Tibial artery (tissue), 4 donors: Measurements from ENCODE around the gene MYOM1.

ENCODE experiments used
- DNase-seq, 2 donors: peaks; one replicate each; pipeline ENCODE4 v3.0.0-alpha.2; 2019
- H3K27ac ChIP-seq, 2 donors: fragments of 200-600 bp; sonication (generic) in 1 of 2; 1 replicate in 1 of 2; 2 replicates in 1 of 2; pipeline ENCODE4 v1.5.1; 2018 to 2019; ENCODE audit warnings: mild to moderate bottlenecking in 1 of 2
- H3K27me3 ChIP-seq, 2 donors: fragments of 200-600 bp; sonication (generic) in 1 of 2; one replicate each; pipeline versions ENCODE4 v1.5.1 to v1.6.0; 2016 to 2019
- H3K36me3 ChIP-seq, 3 donors: fragments of 200-600 bp; sonication (generic) in 2 of 3; one replicate each; pipeline ENCODE4 v1.5.1; 2016 to 2019; ENCODE audit warnings: mild to moderate bottlenecking in 2 of 3
- H3K4me1 ChIP-seq, 4 donors: fragments of 200-600 bp; sonication (generic) in 2 of 4; 1 replicate in 3 of 4; 2 replicates in 1 of 4; pipeline ENCODE4 v1.5.1; 2016 to 2019
- H3K4me3 ChIP-seq, 2 donors: fragments of 200-600 bp; sonication (generic) in 1 of 2; 1 replicate in 1 of 2; 2 replicates in 1 of 2; pipeline ENCODE4 v1.5.1; 2018 to 2019; ENCODE audit warnings: mild to moderate bottlenecking in 2 of 2
- H3K9me3 ChIP-seq, 3 donors: fragments of 200-600 bp; sonication (generic) in 1 of 3; one replicate each; pipeline ENCODE4 v1.5.1; 2016 to 2019
- CTCF ChIP-seq, 2 experiments: fragments of 200-600 bp in 1 of 2; fragments of 450-650 bp in 1 of 2; IDR thresholded peaks; one replicate each; pipeline ENCODE4 v1.5.1; 2017 to 2019; ENCODE audit warnings: antibody characterized with exemption in 2 of 2, mild to moderate bottlenecking in 1 of 2, moderate library complexity in 1 of 2
- intact Hi-C: fragments of 100-400 bp; cut with DNase I; formaldehyde crosslinking; loops from one replicate; pipeline ENCODE4 v1.15.0; 2023; ENCODE audit warnings: low total_unique reads

The MYOM1 gene

GRCh38 chr18:3219631-3220335, at the start of gene MYOM1:
Gene MYOM1, minus strand, starts transcription at chr18:3219968. Its CDS starts 4,745 bp downstream, at chr18:3215223.
- no peaks in the 10 kb centered on the region for H3K27me3 ChIP-seq
- peaks cover 5 to 6% (median 6%) of the 10 kb centered on the region in 3 donors for H3K36me3 ChIP-seq
- no peaks in the 10 kb centered on the region for H3K9me3 ChIP-seq
- DNase-seq = no peak
- TF ChIP-seq CTCF (IDR thresholded peaks at IDR 0.05) = no peak
- peaks cover 0 to 33% (median 2%) of the 10 kb centered on the region in 4 donors for H3K4me1 ChIP-seq
- H3K4me3 ChIP-seq = peak within 1 kb of the TSS; percentile 51 to 56
- peak within 1 kb of the TSS; percentile 80 to 81 for H3K27ac ChIP-seq
- intact Hi-C loops = loop anchor here (10.0 kb wide), 1 partner anchor 55 kb away; no protein-coding TSS in a partner anchor

- no peaks in the 10 kb centered on the region for H3K27me3 ChIP-seq
- H3K9me3 ChIP-seq = no peaks in the 10 kb centered on the region
- no peak for TF ChIP-seq CTCF (IDR thresholded peaks at IDR 0.05)
- H3K4me1 ChIP-seq = peaks cover 12 to 88% (median 51%) of the 10 kb centered on the region in 4 donors
- intact Hi-C loops = no loop called here
- no peak overlapping the region for H3K27ac ChIP-seq
- peaks cover 4 to 15% (median 10%) of the 10 kb centered on the region in 3 donors for H3K36me3 ChIP-seq
- H3K4me3 ChIP-seq = no peak overlapping the region
- DNase-seq = no peak
These were observed 49.6 kb upstream of the MYOM1 start for GRCh38 chr18:3269241-3269913.

- Histone ChIP-seq H3K4me3 (no peak overlapping the region), H3K4me1 (peaks cover 12 to 95% (median 61%) of the 10 kb centered on the region in 4 donors), H3K36me3 (peaks cover 0 to 4% (median 4%) of the 10 kb centered on the region in 3 donors), H3K27ac (no peak overlapping the region), H3K9me3 (no peaks in the 10 kb centered on the region), H3K27me3 (no peaks in the 10 kb centered on the region)
- no peak for TF ChIP-seq CTCF (IDR thresholded peaks at IDR 0.05)
- intact Hi-C loops = no loop called here
- no peak for DNase-seq
These were observed 48.5 kb upstream of the MYOM1 start for GRCh38 chr18:3268306-3268705.

GRCh38 chr18:3266062-3266608, 46.4 kb upstream of the MYOM1 start:
- Histone ChIP-seq H3K9me3 (no peaks in the 10 kb centered on the region), H3K27me3 (no peaks in the 10 kb centered on the region), H3K36me3 (no peaks in the 10 kb centered on the region), H3K27ac (no peak overlapping the region), H3K4me3 (no peak overlapping the region), H3K4me1 (peaks cover 12 to 84% (median 61%) of the 10 kb centered on the region in 4 donors)
- DNase-seq = no peak
- intact Hi-C loops = no loop called here
- TF ChIP-seq CTCF (IDR thresholded peaks at IDR 0.05) = no peak

- H3K9me3 ChIP-seq = no peaks in the 10 kb centered on the region
- no peaks in the 10 kb centered on the region for H3K36me3 ChIP-seq
- no peak for DNase-seq
- no peak for TF ChIP-seq CTCF (IDR thresholded peaks at IDR 0.05)
- H3K27ac ChIP-seq = no peak overlapping the region
- H3K4me3 ChIP-seq = no peak overlapping the region
- intact Hi-C loops = no loop called here
- peaks cover 12 to 84% (median 63%) of the 10 kb centered on the region in 4 donors for H3K4me1 ChIP-seq
- H3K27me3 ChIP-seq = no peaks in the 10 kb centered on the region
These were observed 45.8 kb upstream of the MYOM1 start for GRCh38 chr18:3265564-3266033.
